Measurements from ENCODE around the gene ATP23.

DNA sequence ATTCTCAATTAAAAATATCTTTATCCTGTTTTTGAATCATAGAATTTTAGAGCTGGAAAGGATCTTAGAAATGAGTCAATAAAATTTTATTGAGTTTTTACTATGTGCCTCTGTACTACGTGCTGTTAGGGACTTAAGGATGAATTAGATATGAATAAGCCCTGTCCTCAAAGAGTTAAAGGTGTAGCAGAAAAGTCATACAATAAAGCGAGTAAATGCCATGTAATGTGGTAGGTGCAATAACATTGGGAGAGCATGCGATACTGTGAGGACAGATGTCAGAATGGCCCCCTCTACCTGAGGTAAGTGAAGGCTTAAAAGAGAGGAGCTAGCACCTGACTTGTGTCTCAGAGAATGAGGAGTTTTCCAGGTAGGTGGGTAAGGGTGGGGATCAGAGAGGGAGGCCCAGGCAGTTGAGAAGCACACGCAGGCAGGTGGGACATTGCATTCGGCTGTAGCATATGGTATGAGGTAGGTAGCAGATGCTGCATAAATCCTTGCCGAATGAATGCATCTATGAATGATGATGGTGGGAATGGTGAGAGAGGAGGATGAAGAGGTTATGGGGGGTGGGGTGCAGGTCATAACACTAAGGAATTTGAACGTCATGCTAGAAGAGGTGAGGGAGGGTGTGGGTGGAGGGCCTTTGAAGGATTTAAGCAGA lies 35.4 kb upstream of the ATP23 start:
- TF ChIP-seq EZH2 (IDR thresholded peaks at IDR 0.05; ENCODE audit: low read length): no peak
- TF ChIP-seq, protein P1, sequence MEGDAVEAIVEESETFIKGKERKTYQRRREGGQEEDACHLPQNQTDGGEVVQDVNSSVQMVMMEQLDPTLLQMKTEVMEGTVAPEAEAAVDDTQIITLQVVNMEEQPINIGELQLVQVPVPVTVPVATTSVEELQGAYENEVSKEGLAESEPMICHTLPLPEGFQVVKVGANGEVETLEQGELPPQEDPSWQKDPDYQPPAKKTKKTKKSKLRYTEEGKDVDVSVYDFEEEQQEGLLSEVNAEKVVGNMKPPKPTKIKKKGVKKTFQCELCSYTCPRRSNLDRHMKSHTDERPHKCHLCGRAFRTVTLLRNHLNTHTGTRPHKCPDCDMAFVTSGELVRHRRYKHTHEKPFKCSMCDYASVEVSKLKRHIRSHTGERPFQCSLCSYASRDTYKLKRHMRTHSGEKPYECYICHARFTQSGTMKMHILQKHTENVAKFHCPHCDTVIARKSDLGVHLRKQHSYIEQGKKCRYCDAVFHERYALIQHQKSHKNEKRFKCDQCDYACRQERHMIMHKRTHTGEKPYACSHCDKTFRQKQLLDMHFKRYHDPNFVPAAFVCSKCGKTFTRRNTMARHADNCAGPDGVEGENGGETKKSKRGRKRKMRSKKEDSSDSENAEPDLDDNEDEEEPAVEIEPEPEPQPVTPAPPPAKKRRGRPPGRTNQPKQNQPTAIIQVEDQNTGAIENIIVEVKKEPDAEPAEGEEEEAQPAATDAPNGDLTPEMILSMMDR (optimal IDR thresholded peaks at IDR 0.05 in 1 of 3, IDR thresholded peaks at IDR 0.05 in 1 of 3, conservative IDR thresholded peaks at IDR 0.05 in 1 of 3; ENCODE audit: extremely low read depth in 1 of 3, insufficient read depth in 2 of 3, low read length in 3 of 3): no peak

All from keratinocyte (primary cell).